HG02943 (cell line): Measurements from ENCODE around the gene MAST2.

ENCODE experiments used
- ATAC-seq: cut with Tn5 transposase; IDR thresholded peaks from one replicate; pipeline ENCODE4 v1.9.1; 2021; ENCODE audit warnings: mild to moderate bottlenecking, low read depth, moderate library complexity; ENCODE audit not compliant: unreplicated experiment

MAST2 gene

GRCh38 chr1:45973121-45973520 is 169.7 kb downstream of the MAST2 start:
- ATAC-seq: no peak

- ATAC-seq: no peak
Measured at GRCh38 chr1:45974541-45975269, 171.3 kb downstream of the MAST2 start.

- ATAC-seq: no peak
Measured at GRCh38 chr1:45976623-45977022, 173.2 kb downstream of the MAST2 start.

- ATAC-seq: no peak
Measured at GRCh38 chr1:45979074-45979777, 175.8 kb downstream of the MAST2 start.

DNA sequence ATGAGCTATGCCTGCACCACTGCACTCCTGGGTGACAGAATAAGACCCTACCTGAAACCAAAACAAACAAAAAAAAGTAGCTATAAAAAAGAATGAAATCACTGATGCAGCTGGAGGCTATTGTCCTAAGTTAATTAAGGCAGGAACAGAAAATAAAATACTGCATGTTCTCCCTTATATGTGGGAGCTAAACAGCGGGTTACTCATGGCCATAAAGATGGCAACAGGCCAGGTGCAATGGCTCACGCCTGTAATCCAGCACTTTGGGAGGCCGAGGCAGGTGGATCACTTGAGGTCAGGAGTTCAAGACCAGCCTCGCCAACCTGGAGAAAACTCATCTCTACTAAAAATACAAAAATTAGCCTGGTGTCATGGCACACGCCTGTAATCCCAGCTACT is 176.4 kb downstream of the MAST2 start:
- ATAC-seq: no peak

DNA sequence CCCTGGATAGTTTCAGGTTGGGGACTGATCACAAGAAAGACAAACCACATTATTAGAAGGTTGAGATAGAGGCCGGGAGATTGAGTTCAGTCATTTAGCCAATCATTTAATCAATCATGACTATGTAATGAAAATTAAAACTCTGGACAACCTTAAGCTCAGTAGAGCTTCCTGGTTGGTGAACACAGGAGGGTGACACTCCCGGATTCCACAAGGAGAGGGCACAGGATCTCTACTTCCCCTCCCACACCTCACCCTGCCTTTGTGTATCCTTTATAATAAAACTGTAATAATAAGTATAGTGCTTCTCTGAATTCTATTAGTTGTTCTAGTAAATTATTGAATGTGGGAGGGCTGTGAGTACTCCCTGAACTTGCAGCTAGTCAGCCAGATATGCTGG is 178.9 kb downstream of the MAST2 start:
- ATAC-seq: no peak

- no peak for ATAC-seq
Measured at GRCh38 chr1:45983967-45984366, 180.6 kb downstream of the MAST2 start.

DNA sequence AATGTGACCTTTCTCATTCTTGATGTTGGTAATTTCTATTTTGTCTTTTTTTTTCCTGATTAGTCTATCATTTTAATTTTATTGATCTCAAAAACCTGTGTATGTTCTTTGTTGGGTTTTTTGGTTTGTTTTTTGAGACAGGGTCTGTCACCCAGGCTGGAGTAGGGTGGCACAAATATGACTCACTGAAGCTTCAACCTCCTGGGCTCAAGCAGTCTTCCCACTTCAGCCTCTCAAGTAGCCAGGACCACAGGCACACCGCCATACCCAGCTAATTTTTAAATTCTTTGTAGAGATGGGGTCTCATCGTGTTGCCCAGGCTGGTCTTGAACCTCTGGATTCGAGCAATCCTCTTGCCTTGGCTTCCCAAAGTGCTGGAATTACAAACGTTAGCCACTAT is 183.8 kb downstream of the MAST2 start:
- ATAC-seq: no peak

DNA sequence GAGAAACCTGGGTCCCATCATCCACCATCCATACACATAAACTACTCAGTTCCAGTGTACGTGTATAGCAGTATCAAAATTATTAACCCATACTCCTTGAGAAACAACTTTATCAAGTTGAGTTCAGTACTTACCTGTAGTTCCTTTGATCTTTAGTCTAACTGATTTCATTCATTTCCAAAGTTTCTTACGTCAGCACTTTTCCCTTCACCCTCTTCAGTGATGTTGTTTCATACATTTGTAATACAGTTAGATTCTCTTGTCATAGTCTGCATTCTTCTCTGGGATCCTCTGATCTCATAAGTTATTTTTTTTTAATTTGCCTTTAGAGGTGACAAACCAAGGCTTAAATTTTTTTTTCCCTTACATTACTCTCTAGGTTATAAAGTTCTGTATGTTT is 185.8 kb downstream of the MAST2 start:
- ATAC-seq: no peak

GRCh38 chr1:45994423-45994822 is 191.0 kb downstream of the MAST2 start:
- ATAC-seq: no peak

GRCh38 chr1:45995298-45995697 is 191.9 kb downstream of the MAST2 start:
- no peak for ATAC-seq

DNA sequence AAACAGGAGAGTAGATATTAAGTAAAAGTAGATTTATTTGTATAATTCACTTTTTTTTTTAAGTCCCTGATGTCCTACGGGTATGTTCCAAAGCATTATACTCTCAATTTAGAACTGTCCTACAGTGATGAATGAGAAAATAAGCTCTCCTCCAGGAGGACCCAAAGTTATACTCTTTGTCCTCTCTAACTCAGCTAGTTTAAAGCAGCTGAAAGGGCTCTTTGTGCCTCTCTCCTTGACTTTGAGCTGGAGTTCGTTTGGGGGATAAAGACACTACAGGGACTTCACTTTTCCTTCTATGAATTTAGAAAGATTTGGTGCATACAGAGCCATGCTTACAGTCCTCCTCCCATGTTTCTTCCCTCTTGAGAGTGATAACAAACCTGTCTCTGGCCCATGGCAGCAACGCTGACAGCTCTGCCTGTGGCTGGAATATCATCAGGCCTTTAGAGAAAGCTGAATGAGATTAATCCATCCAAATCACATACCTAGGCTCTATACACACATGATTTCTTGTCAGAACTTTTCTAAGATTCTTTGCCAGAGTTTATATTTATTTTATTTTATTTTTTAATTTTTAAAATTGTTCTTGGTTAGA is 194.7 kb downstream of the MAST2 start:
- ATAC-seq: no peak

- no peak for ATAC-seq
Measured at GRCh38 chr1:45999507-45999906, 196.1 kb downstream of the MAST2 start.

- ATAC-seq: no peak
Measured at GRCh38 chr1:46001081-46001785, 197.8 kb downstream of the MAST2 start.

- no peak for ATAC-seq
Measured at GRCh38 chr1:46002551-46003150, 199.2 kb downstream of the MAST2 start.

DNA sequence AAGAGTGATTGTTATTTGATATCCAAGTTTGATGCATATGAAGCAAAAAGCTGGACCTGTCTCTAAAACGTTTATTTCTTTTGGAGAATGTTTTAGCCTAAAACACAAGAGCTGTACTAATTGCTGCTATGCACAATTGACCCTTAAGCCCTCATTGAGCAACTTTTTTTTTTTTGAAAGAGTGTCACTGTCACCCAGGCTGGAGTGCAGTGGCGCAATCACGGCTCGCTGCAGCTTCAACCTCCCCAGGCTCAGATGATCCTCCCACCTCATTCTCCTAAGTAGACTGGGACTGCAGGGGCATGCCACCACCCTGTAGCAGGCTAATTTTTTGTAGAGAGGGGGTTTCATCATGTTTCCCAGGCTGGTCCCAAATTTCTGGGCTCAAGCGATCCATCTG is 199.9 kb downstream of the MAST2 start:
- no peak for ATAC-seq

DNA sequence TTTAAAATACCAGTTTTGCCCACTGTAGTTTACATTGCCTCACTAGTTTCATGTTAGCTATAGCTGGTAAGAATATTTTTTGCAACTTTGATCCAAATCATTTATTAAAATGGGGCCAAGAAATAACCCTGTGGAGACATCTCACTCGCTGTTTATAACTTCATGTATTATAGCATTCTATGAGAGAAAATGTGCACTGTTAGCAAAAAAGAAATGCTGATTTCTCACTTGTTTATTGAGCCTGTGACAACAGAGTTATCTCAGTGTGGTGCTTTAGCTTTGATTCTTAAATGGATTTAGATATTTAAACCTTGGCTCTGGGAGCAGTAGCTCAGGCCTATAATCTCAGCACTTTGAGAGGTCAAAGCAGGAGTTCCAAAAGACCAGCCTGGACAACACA is 201.1 kb downstream of the MAST2 start:
- no peak for ATAC-seq

DNA sequence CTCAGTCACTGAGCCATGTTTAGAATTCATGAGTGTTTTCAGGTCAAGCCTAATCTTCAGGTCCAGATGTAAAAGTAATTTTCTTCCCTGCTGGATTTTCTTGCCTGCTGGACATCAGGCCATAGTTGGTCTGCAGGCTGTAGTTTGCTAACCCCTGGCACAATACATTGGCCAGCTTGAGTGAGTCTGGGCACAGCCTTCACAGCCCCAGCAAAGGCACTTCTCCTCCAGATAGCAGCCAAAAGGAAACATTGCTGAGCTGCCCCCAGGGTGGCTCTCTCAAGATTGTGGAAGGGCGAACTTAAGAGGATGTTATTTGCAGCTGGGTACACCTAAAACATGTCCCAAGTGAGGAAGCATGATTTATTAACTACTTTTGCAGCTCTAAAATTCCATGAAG is 202.2 kb downstream of the MAST2 start:
- ATAC-seq: no peak

GRCh38 chr1:46008585-46008984 is 205.2 kb downstream of the MAST2 start:
- no peak for ATAC-seq

DNA sequence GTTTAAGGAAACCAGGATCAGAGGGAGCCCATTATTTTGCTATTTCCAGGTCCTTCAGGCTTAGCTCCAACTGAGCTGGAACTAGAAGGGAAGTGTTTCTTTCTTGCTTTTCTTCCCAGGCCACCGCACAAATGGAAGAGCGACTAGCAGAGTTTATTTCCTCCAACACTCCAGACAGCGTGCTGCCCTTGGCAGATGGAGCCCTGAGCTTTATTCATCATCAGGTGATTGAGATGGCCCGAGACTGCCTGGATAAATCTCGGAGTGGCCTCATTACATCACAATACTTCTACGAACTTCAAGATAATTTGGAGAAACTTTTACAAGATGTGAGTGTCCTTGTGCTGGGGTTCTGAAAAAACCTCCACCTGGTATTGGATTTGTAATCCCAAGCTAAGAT is 207.2 kb downstream of the MAST2 start:
- no peak for ATAC-seq
